NB4 (cell line): ENCODE data around the gene IL20RA.

Source experiments
- POLR2A ChIP-seq: IDR thresholded peaks from 2 replicates; pipeline ENCODE4 v1.6.1; 2011; ENCODE audit warnings: mild to moderate bottlenecking; ENCODE audit not compliant: insufficient read length; ENCODE audit errors: extremely low read depth
- TF ChIP-seq, protein P1 (sequence below): IDR thresholded peaks from one replicate; pipeline ENCODE4 v1.5.1; 2012; ENCODE audit warnings: low read depth, low read length

DNA sequence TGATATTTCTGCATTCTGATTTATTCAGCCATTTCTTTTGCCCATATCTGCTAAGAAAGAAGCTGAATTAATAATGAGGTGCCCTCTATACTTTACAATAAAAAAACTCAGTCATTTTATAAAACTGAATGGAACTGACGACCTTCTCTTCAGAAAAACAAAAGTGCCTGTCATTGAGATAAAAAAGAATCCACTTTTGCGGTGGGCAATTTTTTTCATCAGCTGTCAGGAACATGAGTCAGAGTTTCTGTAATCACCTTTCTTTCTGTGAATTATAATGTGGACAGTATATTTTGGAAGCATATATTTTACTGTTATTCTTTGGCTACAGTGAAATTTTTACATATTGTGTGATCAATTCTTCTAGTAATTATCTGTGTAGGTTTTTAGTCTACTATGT, 33.4 kb downstream of the IL20RA start:
- TF ChIP-seq, protein P1, sequence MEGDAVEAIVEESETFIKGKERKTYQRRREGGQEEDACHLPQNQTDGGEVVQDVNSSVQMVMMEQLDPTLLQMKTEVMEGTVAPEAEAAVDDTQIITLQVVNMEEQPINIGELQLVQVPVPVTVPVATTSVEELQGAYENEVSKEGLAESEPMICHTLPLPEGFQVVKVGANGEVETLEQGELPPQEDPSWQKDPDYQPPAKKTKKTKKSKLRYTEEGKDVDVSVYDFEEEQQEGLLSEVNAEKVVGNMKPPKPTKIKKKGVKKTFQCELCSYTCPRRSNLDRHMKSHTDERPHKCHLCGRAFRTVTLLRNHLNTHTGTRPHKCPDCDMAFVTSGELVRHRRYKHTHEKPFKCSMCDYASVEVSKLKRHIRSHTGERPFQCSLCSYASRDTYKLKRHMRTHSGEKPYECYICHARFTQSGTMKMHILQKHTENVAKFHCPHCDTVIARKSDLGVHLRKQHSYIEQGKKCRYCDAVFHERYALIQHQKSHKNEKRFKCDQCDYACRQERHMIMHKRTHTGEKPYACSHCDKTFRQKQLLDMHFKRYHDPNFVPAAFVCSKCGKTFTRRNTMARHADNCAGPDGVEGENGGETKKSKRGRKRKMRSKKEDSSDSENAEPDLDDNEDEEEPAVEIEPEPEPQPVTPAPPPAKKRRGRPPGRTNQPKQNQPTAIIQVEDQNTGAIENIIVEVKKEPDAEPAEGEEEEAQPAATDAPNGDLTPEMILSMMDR, result no peak
- TF ChIP-seq POLR2A, result no peak
